AG10803 (cell line): ENCODE results near the gene NT5C2.
A peak's percentile ranks its signal among the peaks of the same experiment; 100 is the strongest.

Experiments
- DNase-seq: peaks from one replicate; pipeline ENCODE4 v3.0.0; 2010; ENCODE audit warnings: low read depth
- H3K4me3 ChIP-seq: 2 replicates; pipeline ENCODE4 v1.5.1; 2011; ENCODE audit warnings: mild to moderate bottlenecking, low read length, control low read depth
- TF ChIP-seq, protein P1 (sequence below): conservative IDR thresholded peaks from 2 replicates; pipeline ENCODE4 v1.5.1; 2011; ENCODE audit warnings: mild to moderate bottlenecking, low read length, control low read depth, inconsistent platforms

The NT5C2 gene

GRCh38 chr10:103041391-103041790 lies 151.7 kb downstream of the NT5C2 start:
- TF ChIP-seq, protein P1, sequence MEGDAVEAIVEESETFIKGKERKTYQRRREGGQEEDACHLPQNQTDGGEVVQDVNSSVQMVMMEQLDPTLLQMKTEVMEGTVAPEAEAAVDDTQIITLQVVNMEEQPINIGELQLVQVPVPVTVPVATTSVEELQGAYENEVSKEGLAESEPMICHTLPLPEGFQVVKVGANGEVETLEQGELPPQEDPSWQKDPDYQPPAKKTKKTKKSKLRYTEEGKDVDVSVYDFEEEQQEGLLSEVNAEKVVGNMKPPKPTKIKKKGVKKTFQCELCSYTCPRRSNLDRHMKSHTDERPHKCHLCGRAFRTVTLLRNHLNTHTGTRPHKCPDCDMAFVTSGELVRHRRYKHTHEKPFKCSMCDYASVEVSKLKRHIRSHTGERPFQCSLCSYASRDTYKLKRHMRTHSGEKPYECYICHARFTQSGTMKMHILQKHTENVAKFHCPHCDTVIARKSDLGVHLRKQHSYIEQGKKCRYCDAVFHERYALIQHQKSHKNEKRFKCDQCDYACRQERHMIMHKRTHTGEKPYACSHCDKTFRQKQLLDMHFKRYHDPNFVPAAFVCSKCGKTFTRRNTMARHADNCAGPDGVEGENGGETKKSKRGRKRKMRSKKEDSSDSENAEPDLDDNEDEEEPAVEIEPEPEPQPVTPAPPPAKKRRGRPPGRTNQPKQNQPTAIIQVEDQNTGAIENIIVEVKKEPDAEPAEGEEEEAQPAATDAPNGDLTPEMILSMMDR = no peak
- no peak for DNase-seq
- no peak overlapping the region for H3K4me3 ChIP-seq

- TF ChIP-seq, protein P1 = no peak
- DNase-seq = peak; percentile 85
- H3K4me3 ChIP-seq = no peak overlapping the region
Observed at GRCh38 chr10:103040418-103040817, 152.7 kb downstream of the NT5C2 start.

DNA sequence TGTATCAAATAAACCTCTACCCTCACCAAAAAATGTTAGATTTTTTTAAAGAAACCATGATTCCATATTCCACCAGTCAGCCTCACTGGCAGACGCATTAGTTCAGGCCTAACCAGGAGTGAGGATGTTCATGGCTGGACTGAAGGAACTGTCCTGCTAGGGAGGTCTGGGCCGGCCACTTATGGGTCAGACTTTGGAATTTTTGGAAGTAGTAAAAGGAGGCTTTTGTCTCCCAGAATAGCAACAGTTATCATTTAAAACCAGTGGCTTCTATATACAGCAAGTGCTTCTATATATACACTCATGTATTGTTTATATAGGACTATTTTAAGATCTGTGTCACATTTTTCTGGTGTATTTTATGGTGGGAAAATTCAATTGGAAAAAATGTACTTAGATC lies 154.5 kb downstream of the NT5C2 start:
- TF ChIP-seq, protein P1 = no peak
- H3K4me3 ChIP-seq = no peak overlapping the region
- no peak for DNase-seq
